Nasal cavity respiratory epithelium epithelial cell of viscerocranial mucosa (primary cell): ENCODE data around the gene MSANTD4. TPM values are rescaled to one million over a fixed set of nuclear protein-coding genes. Genes with fewer than 3 reads are reported as not detected.

ENCODE experiments used
- total RNA-seq: library from RNA; depleted of rRNA; stranded (reverse); fragments of >200 nt; gene quantifications from 2 replicates; pipeline ENCODE4 v1.2.3, GENCODE V29; 2014

MSANTD4 gene
- 31.1 and 38.1 TPM in 2 replicates for total RNA-seq

DNA sequence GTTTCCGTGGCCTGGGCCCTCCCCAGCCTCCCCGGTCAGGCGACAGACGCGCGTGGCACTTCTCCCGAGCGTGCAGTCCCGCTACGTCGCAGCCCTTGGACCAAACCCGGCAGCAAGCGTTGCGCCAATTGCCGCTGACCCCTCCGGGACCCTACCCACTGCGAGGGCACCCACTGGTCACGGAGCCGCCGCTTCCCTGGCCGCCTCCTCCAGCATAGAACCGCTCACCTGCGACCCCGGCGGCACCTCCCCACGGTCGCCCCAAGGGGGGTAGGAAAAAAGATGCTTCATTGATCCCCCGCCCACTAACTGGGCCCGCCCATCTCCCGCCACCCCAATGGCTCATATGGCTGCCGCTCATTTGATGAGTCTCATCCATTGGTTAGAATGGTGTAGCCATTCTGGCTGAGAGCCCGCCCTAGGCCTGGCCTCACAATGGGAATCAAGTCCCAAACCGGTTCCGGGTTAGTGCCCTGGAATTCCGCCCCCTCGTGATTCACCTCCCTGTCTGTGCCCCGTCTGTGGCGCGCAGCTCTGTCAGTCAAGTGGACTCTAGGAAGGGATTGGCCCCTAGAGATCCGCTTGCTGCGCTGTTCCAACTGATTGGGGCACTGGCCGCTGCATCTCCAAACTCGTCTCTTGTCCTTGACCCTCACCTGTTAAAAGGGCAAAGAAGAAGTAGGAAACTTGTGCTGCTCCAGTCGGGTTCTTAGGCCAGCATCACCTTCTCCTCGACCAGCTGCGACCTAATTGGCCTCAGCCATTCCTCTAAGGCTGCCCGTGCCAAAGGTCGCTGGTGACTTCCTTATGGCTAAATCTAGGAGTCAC lies at the start of gene MSANTD4:
Gene MSANTD4, minus strand, starts transcription at position 274 of the 828 bp plus-strand sequence. CDS start 11,323 bp downstream, outside the sequence.

Other genes starting within 250 kb of the MSANTD4 start
- 2.4 and 3.4 TPM in 2 replicates for gene KBTBD3, start 55.1 kb upstream of the MSANTD4 start, total RNA-seq
- gene AASDHPPT, start 55.4 kb upstream of the MSANTD4 start, total RNA-seq: 70.1 and 80.5 TPM in 2 replicates